HuH-7.5 (cell line): ENCODE data around the gene SLC35F3.
"Not testable (repeated sequence)": the region's sequence is repeated elsewhere in the genome, so short reads cannot be mapped to it uniquely, and the experiment has no call there.

Source experiments
- DNase-seq: peaks from one replicate; pipeline ENCODE4 v3.0.0; 2011; ENCODE audit warnings: low spot score

The SLC35F3 gene

GRCh38 chr1:234222561-234223280, 318.2 kb downstream of the SLC35F3 start:
- DNase-seq = no peak

- DNase-seq = no peak
Measured at GRCh38 chr1:234226113-234226818, 321.8 kb downstream of the SLC35F3 start.

- DNase-seq = no peak
Measured at GRCh38 chr1:234226819-234227165, 322.3 kb downstream of the SLC35F3 start.

- DNase-seq = no peak
Measured at GRCh38 chr1:234229581-234230387, 325.3 kb downstream of the SLC35F3 start.

GRCh38 chr1:234230414-234230862, 326.0 kb downstream of the SLC35F3 start:
- no peak for DNase-seq

- DNase-seq = peak; percentile 81
Measured at GRCh38 chr1:234231061-234231892, 326.8 kb downstream of the SLC35F3 start.

GRCh38 chr1:234231893-234232276, 327.4 kb downstream of the SLC35F3 start:
- no peak for DNase-seq

- DNase-seq = no peak
Measured at GRCh38 chr1:234234199-234234598, 329.7 kb downstream of the SLC35F3 start.

GRCh38 chr1:234235434-234235881, 331.0 kb downstream of the SLC35F3 start:
- DNase-seq = no peak

GRCh38 chr1:234237393-234237792, 332.9 kb downstream of the SLC35F3 start:
- no peak for DNase-seq

- DNase-seq = no peak
Measured at GRCh38 chr1:234238060-234238459, 333.6 kb downstream of the SLC35F3 start.

- DNase-seq = no peak
Measured at GRCh38 chr1:234239515-234239914, 335.0 kb downstream of the SLC35F3 start.

GRCh38 chr1:234239936-234240335, 335.5 kb downstream of the SLC35F3 start:
- no peak for DNase-seq

GRCh38 chr1:234240680-234241079, 336.2 kb downstream of the SLC35F3 start:
- DNase-seq = no peak

- DNase-seq = no peak
Measured at GRCh38 chr1:234241941-234242490, 337.5 kb downstream of the SLC35F3 start.

GRCh38 chr1:234243521-234244260, 339.2 kb downstream of the SLC35F3 start:
- no peak for DNase-seq

- no peak for DNase-seq
Measured at GRCh38 chr1:234244482-234244881, 340.0 kb downstream of the SLC35F3 start.

- no peak for DNase-seq
Measured at GRCh38 chr1:234246638-234247116, 342.2 kb downstream of the SLC35F3 start.

- DNase-seq = not testable (repeated sequence)
Measured at GRCh38 chr1:234247746-234248145, 343.3 kb downstream of the SLC35F3 start.

GRCh38 chr1:234250747-234251146, 346.3 kb downstream of the SLC35F3 start:
- DNase-seq = no peak

- no peak for DNase-seq
Measured at GRCh38 chr1:234253732-234254131, 349.3 kb downstream of the SLC35F3 start.
